GM12878 (cell line): ENCODE results near the gene USP11. TPM values are rescaled to one million over a fixed set of nuclear protein-coding genes. Genes with fewer than 3 reads are reported as not detected.

Experiments used
- ATAC-seq: fragments of 200-7000 bp; cut with Tn5 transposase; 3 replicates; pipeline ENCODE4 v1.9.1; 2020; ENCODE audit warnings: mild to moderate bottlenecking, moderate library complexity
- BruUV-seq: library from RNA; stranded (reverse); fragments of 400-500 nt; replicated peaks from 2 replicates; lab custom pipeline; 2021; lab: Mats Ljungman, UMichigan
- CTCF ChIA-PET: fragments of 300-600 bp; sonication (Branson Sonifier 250); formaldehyde crosslinking; extraction: SDS; loops from one replicate; lab custom pipeline; 2021; ENCODE audit warnings: inconsistent platforms; lab: Yijun Ruan, JAX
- POLR2A ChIA-PET: fragments of 350-600 bp; formaldehyde crosslinking; extraction: SDS; loops from one replicate; lab custom pipeline; 2021; ENCODE audit warnings: inconsistent platforms; lab: Charles Lee
- RAD21 ChIA-PET: fragments of 300-600 bp; sonication (Branson Sonifier 250); formaldehyde crosslinking; loops from one replicate; lab custom pipeline; 2023; ENCODE audit warnings: antibody characterized with exemption; ENCODE audit not compliant: unreplicated experiment; lab: Charles Lee
- SMC1A ChIA-PET: fragments of 300-600 bp; sonication (Branson Sonifier 250); formaldehyde crosslinking; loops from one replicate; lab custom pipeline; 2023; ENCODE audit not compliant: unreplicated experiment, uncharacterized antibody; lab: Charles Lee
- DNase-seq: peaks from one replicate; pipeline ENCODE4 v3.0.0-alpha.2; 2011; ENCODE audit warnings: low read depth, low spot score
- FAIRE-seq: peaks from 3 replicates; lab custom pipeline; 2011; peaks lifted over from hg19 to GRCh38; lab: Jason Lieb, UNC
- H2AFZ ChIP-seq: 2 replicates; pipeline ENCODE4 v1.6.0; 2011; ENCODE audit warnings: low read depth, low read length, control low read depth; ENCODE audit not compliant: control insufficient read depth
- H3K27ac ChIP-seq: 2 replicates; pipeline ENCODE4 v1.5.1; 2011; ENCODE audit warnings: control low read depth; ENCODE audit not compliant: control insufficient read depth, insufficient read depth
- H3K27me3 ChIP-seq, 2 experiments: replicated peaks in 1 of 2; 2 replicates each; pipeline versions ENCODE4 v1.6.0 to v1.6.1; 2011; ENCODE audit warnings: low read length in 1 of 2; ENCODE audit not compliant: control insufficient read depth in 2 of 2, insufficient read depth in 2 of 2
- H3K36me3 ChIP-seq, 2 experiments: 2 replicates each; pipeline ENCODE4 v1.5.1; 2011; ENCODE audit warnings: low read length in 1 of 2; ENCODE audit not compliant: control insufficient read depth in 2 of 2, insufficient read depth in 2 of 2
- H3K4me1 ChIP-seq: 2 replicates; pipeline ENCODE4 v1.6.1; 2011; ENCODE audit warnings: mild to moderate bottlenecking, low read length, moderate library complexity, mixed read lengths; ENCODE audit not compliant: control insufficient read depth, insufficient read depth
- H3K4me2 ChIP-seq: 2 replicates; pipeline ENCODE4 v1.6.0; 2011; ENCODE audit warnings: control low read depth; ENCODE audit not compliant: control insufficient read depth, insufficient read depth
- H3K4me3 ChIP-seq: fragments of 200-600 bp; sonication (generic); 2 replicates; pipeline ENCODE4 v1.5.1; 2016
- H3K79me2 ChIP-seq: 2 replicates; pipeline ENCODE4 v1.6.0; 2011; ENCODE audit warnings: low read length; ENCODE audit not compliant: control insufficient read depth, insufficient read depth
- H3K9ac ChIP-seq: 2 replicates; pipeline ENCODE4 v1.8.0; 2011; ENCODE audit warnings: low read length, control low read depth, mixed read lengths; ENCODE audit not compliant: control insufficient read depth, insufficient read depth
- H3K9me3 ChIP-seq: replicated peaks from 3 replicates; pipeline ENCODE4 v1.5.1; 2011; ENCODE audit warnings: mild to moderate bottlenecking, low read length; ENCODE audit not compliant: control insufficient read depth, insufficient read depth
- H4K20me1 ChIP-seq: 2 replicates; pipeline ENCODE4 v1.6.0; 2011; ENCODE audit not compliant: control insufficient read depth, insufficient read depth
- ASH2L ChIP-seq: fragments of 300-600, 200-600 bp; sonication (generic); IDR thresholded peaks from 2 replicates; pipeline ENCODE4 v1.6.1; 2017; ENCODE audit warnings: low read depth, mild to moderate bottlenecking, borderline replicate concordance
- ATF2 ChIP-seq: IDR thresholded peaks from 2 replicates; pipeline ENCODE4 v1.6.1; 2012; ENCODE audit warnings: low read length, inconsistent platforms
- CBX5 ChIP-seq: sonication (generic); IDR thresholded peaks from 2 replicates; pipeline ENCODE4 v1.6.1; 2016; ENCODE audit warnings: low read depth, moderate library complexity, mild to moderate bottlenecking, inconsistent platforms
- CEBPZ ChIP-seq: fragments of 150-350 bp; IDR thresholded peaks from 2 replicates; pipeline ENCODE4 v1.6.1; 2016; ENCODE audit warnings: low read depth, low read length
- E4F1 ChIP-seq: fragments of 450-650 bp; IDR thresholded peaks from 2 replicates; pipeline ENCODE4 v1.6.1; 2018; ENCODE audit warnings: borderline replicate concordance, mild to moderate bottlenecking; ENCODE audit not compliant: partially characterized antibody
- HDAC2 ChIP-seq: fragments of 200-600 bp; sonication (generic); IDR thresholded peaks from 2 replicates; pipeline ENCODE4 v1.6.1; 2017
- HDGF ChIP-seq: fragments of 450-650 bp; IDR thresholded peaks from 2 replicates; pipeline ENCODE4 v1.6.1; 2016; ENCODE audit warnings: antibody characterized with exemption
- KLF5 ChIP-seq: fragments of 450-650 bp; IDR thresholded peaks from 2 replicates; pipeline ENCODE4 v1.6.1; 2014; ENCODE audit warnings: mild to moderate bottlenecking; ENCODE audit not compliant: partially characterized antibody
- NBN ChIP-seq: fragments of 450-650 bp; IDR thresholded peaks from 2 replicates; pipeline ENCODE4 v1.6.1; 2016
- POLR2AphosphoS5 ChIP-seq: IDR thresholded peaks from 2 replicates; pipeline ENCODE4 v1.6.1; 2011; ENCODE audit warnings: mild to moderate bottlenecking, low read length, inconsistent platforms
- TCF3 ChIP-seq: IDR thresholded peaks from 2 replicates; pipeline ENCODE4 v1.6.1; 2012; ENCODE audit warnings: low read depth, mild to moderate bottlenecking, low read length, borderline replicate concordance; ENCODE audit not compliant: insufficient read depth
- ZBTB40 ChIP-seq: fragments of 450-650 bp; IDR thresholded peaks from 2 replicates; pipeline ENCODE4 v1.6.1; 2016; ENCODE audit warnings: mild to moderate bottlenecking, moderate library complexity, borderline replicate concordance
- WGBS: methylation state at CpG from one replicate; pipeline ENCODE4 v1.1.6; 2016; ENCODE audit warnings: low lambda C conversion rate; ENCODE audit not compliant: insufficient replicate concordance, insufficient coverage; ENCODE audit errors: missing lambda C conversion rate; 5-methylcytosine and 5-hydroxymethylcytosine counted together
- in situ Hi-C: fragments of 300-500 bp; cut with MboI; formaldehyde crosslinking; loops from 9 replicates; pipeline ENCODE4 v1.14.3; 2018; ENCODE audit warnings: mixed read lengths
- intact Hi-C: fragments of 100-400 bp; cut with micrococcal nuclease; formaldehyde crosslinking; loops from one replicate; pipeline ENCODE4 v1.14.2; 2022; ENCODE audit not compliant: unreplicated experiment
- polyA plus RNA-seq, 11 experiments: library from polyadenylated mRNA; depleted of rRNA in 4 of 11; unstranded in 6 of 11; stranded (reverse) in 5 of 11; fragments of >200 nt; fragmentation: Nextera tagmentation in 4 of 11; fragmentation: Illumina TruSeq in 1 of 11; extraction: Ambion mirVana in 4 of 11; extraction: Trizol in 1 of 11; gene quantifications; 1 replicate in 1 of 11; 2 replicates in 10 of 11; pipeline versions ENCODE4 v1.2.1 to v1.2.3, GENCODE V29; 2011 to 2016; ENCODE audit warnings: inconsistent platforms in 2 of 11, missing spikeins in 2 of 11, low read depth in 1 of 11
- total RNA-seq, 4 experiments: library from RNA; depleted of rRNA in 3 of 4; stranded (reverse); fragments of >200 nt in 3 of 4; fragmentation: Illumina TruSeq in 1 of 4; extraction: Trizol in 1 of 4; gene quantifications; 2 replicates each; pipeline versions ENCODE4 v1.2.1 to v1.2.3, GENCODE V29; 2013 to 2021

USP11 gene
- total and polyA plus RNA-seq, 10 of the 15 experiments (the other 5 are each of a cell fraction or from before 2014, with no cell fraction given): 3.3 to 44.0 (median 20.9) TPM

- no peak for TF ChIP-seq CBX5
- TF ChIP-seq HDGF: no peak
- no peak for TF ChIP-seq ASH2L
- no peak for TF ChIP-seq TCF3
- TF ChIP-seq E4F1: no peak
Measured at GRCh38 chrX:47247999-47248320, 15.2 kb downstream of the USP11 start (continued).

- H3K27ac ChIP-seq: no peak overlapping the region
- in situ Hi-C loops (no loop called here), intact Hi-C loops (no loop called here)
- ChIA-PET CTCF (interaction anchor here (1.0 kb wide), 1 partner anchor 63 kb away, joined by 3 read pairs; no protein-coding TSS in a partner anchor), POLR2A (no interaction called here), SMC1A (no interaction called here), RAD21 (interaction anchor here (1.4 kb wide), 1 partner anchor 113 kb away, joined by 4 read pairs; no protein-coding TSS in a partner anchor)
- no peaks in the 10 kb centered on the region for H4K20me1 ChIP-seq
- no peak for ATAC-seq
- no peak for DNase-seq
- no peak overlapping the region for H3K4me3 ChIP-seq
- H3K79me2 ChIP-seq: no peaks in the 10 kb centered on the region
- H3K9me3 ChIP-seq: no peaks in the 10 kb centered on the region; the same call in 2 of the 3 replicates
- peaks cover 0 to 1% of the 10 kb centered on the region in 2 experiments; a peak in 2 of 4 replicates for H3K36me3 ChIP-seq
- no peak overlapping the region for H3K4me2 ChIP-seq
- H3K4me1 ChIP-seq: no peaks in the 10 kb centered on the region
- H3K9ac ChIP-seq: no peak overlapping the region
- FAIRE-seq: no peak
- H3K27me3 ChIP-seq: no peaks in the 10 kb centered on the region
- BruUV-seq: no TSS peak
- no peak overlapping the region for H2AFZ ChIP-seq
- 54% methylated on average over 6 of the region's 6 CpGs for WGBS
- TF ChIP-seq POLR2AphosphoS5: no peak
- TF ChIP-seq ZBTB40: no peak
- no peak for TF ChIP-seq ATF2
- no peak for TF ChIP-seq HDAC2
- no peak for TF ChIP-seq KLF5
- TF ChIP-seq NBN: no peak
- TF ChIP-seq CEBPZ: no peak
Measured at GRCh38 chrX:47248576-47248975, 15.8 kb downstream of the USP11 start.
